ENCODE data around the gene STK38.

Gene STK38

GRCh38 chr6:36563928-36564284 is 16.6 kb upstream of the STK38 start:
- no peak for DNase-seq

- DNase-seq = no peak
Measured at GRCh38 chr6:36563237-36563927, 16.1 kb upstream of the STK38 start.

GRCh38 chr6:36560822-36561221 is 13.5 kb upstream of the STK38 start:
- no peak for DNase-seq

- no peak for DNase-seq
Measured at GRCh38 chr6:36559011-36559793, 11.9 kb upstream of the STK38 start.

DNA sequence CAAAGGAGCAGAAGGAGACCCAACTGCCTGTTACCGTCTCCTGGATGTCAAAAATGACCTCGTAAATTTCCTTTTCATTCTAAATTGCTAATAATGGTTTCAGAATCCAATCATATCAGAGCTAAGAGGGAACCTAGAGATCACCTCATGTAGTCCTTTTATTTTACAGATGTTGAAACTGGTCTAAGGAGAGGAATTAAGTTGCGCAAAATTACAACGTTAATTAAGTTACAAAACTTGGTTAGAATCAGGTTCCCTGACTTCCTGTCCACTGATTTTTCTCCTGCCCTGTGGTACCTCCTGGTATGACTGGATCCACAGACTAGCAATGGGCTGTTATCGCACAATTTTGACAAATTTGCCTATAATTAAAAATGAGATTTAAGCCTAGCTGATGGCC is 9.0 kb upstream of the STK38 start:
- no peak for DNase-seq

- DNase-seq = no peak
Measured at GRCh38 chr6:36555750-36556252, 8.5 kb upstream of the STK38 start.

DNA sequence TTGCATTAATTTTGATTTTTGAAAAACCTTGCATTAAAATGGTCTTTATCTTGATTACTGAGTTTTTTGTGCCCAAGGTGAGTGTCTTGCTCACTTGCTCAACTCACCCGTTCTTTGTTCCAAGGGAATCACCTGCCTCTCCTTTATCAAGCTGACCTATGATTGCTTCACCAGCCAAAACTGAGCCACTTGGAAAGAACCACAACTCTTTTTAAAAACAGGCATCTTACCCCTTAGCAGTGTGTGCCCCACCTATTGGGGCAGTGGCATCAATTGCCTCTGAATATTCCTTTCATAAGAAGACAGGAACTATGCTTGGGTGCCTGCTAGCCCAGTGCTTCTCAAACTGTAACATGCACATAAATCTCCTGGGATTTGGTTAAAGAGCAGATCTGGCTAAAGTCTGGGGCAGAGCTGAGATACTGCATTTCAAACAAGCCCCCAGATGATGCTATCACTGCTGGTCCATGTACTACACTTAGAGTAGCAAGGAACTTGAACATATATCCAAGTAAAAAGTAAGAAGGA is 3.3 kb upstream of the STK38 start:
- no peak for DNase-seq

- DNase-seq = no peak
Measured at GRCh38 chr6:36548401-36548743, 1.1 kb upstream of the STK38 start.

- no peak for DNase-seq
Measured at GRCh38 chr6:36547646-36548400, 544 bp upstream of the STK38 start.

GRCh38 chr6:36546308-36546919 is 865 bp downstream of the STK38 start:
- DNase-seq = peak in 1 of 5 donors; percentile 23

DNA sequence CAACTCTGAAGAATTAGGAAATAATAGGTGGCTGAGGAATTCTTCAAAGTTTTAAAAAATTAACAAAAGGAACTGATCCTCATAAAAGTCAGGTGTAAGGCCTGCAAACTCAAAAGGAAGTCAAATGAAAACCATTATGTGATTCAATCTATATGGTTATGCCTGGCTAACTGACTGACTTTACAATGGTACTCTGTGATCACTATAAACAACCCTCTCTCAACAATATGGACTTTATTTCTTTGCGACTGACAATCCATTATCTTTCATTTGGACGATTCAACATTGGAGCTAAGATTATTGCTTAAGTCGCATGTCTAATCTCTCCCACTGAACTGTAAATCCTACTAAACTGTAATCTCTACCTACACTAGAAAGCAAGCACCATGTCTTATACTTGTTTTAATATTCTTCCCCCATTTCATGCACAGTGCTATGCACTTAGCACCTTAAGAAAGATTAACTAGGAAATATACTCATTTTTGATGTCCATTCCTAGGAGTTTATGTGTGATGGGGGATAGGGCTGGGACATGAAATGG is 1.4 kb downstream of the STK38 start:
- DNase-seq = no peak

GRCh38 chr6:36544228-36544627 is 3.1 kb downstream of the STK38 start:
- peak; percentile 26 to 69 (median 59) for DNase-seq

DNA sequence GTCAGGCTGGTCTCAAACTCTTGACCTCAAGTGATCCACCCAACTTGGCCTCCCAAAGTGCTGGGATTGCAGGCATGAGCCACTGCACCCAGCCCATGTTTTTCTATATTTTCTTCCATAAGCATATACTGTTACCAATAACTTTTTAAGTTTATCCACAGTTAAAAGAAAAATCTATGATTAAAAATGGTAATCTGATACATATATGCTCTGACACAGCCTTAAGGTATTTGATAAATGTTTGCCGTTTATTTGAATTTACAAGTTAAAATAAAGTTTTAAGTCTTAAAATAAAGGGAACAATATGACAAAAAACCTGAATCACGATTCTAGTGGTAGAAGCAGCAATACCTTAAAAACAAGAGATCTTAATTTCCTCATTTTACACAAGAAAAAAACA is 5.2 kb downstream of the STK38 start:
- no peak for DNase-seq

- peak in 1 of 5 donors; percentile 22 for DNase-seq
Measured at GRCh38 chr6:36539814-36540568, 7.3 kb downstream of the STK38 start.

DNA sequence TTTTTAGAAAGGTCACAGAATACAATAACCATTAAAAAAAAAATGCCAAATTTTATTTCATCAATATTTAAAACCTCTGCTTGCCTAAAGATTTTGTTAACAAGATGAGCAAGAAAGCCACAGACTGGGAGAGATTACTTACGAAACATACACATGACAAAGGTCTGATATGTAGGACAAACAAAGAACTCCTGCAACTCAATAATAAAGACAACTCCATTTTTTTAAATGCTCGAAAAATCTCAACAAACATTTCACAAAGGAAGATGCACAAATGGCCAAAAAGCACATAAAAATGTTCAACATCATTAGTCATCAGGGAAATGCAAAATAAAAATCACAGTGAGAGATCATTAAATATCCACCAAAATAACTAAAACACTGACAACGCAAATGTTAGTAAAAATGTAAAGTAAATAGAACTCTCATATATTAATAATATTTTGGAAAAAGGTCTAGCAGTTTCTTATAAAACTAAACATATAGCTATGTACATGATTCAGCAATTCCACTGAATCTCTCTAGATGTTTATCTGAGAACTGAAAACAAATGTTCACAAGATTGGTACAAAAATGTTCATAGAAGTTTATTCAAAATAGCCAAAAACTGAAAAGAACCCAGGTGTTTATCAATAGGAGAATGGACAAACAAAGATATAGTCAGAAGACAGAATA is 10.3 kb downstream of the STK38 start:
- DNase-seq = no peak

DNA sequence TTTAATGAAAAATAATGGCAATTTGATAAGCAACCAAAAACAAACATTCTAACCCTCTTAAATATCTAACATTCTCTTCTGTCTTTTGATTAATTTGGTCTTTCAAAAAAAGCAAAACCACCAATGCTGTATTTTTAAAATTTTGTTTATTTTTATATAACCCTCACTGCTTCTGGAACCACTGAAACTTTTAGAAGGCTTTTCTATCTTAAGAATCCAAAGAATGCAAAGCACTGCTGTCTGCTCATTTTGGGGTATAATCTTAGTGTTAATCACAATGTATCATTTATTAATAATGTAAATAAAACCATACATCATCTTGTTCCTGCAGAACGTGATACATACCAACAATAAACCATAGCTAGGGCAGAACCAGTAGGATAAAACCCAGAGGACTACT is 14.0 kb downstream of the STK38 start:
- no peak for DNase-seq

DNA sequence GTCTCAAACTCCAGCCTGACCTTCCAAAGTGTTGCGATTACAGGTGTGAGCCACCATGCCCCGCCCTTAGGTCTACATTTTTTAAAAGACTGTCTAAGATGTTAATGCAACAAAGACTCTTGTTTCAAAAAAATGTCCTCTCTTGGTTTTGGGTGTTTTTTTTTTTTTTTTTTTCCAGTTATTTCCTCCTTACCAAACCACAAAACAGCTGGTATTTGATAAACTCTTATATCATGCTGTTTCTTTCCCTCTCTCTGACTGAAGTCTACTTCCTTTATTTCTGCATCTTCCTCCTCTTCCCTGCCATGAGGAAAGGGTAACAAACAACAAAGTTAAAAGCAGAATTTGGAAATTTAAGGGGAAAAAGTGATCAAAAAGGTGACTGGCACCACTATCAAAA is 21.2 kb downstream of the STK38 start:
- no peak for DNase-seq

DNA sequence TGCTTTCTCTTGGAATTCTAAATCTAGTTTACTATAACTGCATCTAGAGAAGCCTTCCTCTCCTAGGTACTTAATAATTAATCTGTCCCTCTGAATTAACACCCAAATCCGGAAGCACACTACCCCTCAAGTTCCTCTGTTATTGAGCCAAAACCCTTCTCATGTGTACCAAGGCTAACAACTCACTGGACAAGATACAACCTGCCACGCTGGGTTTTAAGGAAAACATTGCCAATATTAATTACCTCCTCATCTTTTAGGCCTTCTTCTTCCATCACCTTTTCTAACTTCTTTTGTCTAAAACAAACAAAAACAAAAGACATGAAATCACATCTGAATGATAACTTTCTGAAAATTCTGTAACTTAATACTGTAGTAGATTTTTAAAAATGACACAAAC is 21.9 kb downstream of the STK38 start:
- DNase-seq = no peak

DNA sequence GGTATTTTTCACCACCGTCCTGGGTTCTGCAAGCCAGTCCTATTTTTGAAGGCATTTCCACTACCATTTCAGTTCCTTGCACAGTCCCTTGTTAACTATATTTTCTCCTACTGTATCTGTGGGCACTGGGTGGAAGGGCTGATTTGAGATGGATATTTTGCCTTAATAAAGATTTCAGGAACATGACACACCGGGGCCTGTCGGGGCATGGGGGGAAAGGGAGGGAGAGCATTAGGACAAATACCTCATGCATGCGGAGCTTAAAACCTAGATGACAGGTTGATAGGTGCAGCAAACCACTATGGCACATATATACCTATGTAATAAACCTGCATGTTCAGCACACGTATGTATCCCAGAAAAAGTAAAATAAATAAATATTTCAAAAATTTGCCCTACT is 22.4 kb downstream of the STK38 start:
- DNase-seq = no peak

DNA sequence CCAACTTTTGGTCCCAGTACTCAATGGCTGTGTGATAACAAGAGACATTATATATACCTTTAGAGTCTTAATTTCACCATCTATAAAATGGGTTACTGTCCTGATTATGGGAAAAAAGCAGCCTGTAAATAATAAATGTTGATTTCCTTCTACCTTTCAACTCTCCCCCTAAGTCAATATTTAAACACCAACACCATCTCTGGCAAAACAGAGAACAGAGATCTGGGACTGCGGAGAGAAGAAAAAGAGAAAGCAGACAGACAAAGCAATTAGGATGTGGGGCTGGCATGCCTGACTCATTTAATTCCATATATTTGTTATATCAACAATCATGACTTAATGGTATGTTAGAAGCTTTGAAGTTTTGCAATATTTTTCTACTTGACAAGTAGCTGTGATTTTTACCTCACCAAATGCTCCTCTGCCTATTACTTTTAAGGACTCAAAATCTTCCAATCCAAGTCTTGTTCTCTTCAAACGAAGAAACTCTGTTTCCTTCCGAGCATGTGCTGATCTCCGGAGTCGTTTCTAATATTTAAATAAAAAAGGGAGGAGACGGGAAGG is 23.3 kb downstream of the STK38 start:
- DNase-seq = no peak

DNA sequence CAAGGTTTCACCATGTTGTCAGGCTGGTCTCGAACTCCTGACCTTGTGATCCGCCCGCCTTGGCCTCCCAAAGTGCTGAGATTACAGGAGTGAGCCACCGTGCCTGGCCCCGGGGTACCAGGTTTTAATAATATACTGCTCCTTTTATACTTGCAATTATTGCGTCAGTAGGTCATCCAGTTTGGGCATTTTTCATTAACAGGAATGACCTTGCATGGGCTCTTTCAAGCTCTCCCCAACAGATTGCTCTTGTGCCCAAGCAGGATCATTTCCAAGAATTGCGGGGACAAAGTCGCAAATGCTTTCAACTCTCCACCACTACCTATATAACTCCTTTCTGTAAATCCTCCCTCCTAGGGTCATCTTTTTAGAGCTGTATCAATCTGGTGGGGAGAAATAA is 23.8 kb downstream of the STK38 start:
- DNase-seq = no peak
